GM10847 (cell line): ENCODE results near the gene NDOR1.

Experiments used
- POLR2A ChIP-seq: IDR thresholded peaks from 2 replicates; pipeline ENCODE4 v1.6.1; 2011; ENCODE audit not compliant: insufficient read length; ENCODE audit errors: extremely low read depth

The NDOR1 gene

GRCh38 chr9:137205126-137206069 is at the start of gene NDOR1, which contains the start of gene TMEM203:
Gene NDOR1 (plus strand): TSS chr9:137205700. CDS start chr9:137205778, 78 bp downstream.
Gene TMEM203 (minus strand): TSS chr9:137205648. CDS start chr9:137205414, 234 bp downstream.
- peak; percentile 90 for TF ChIP-seq POLR2A

DNA sequence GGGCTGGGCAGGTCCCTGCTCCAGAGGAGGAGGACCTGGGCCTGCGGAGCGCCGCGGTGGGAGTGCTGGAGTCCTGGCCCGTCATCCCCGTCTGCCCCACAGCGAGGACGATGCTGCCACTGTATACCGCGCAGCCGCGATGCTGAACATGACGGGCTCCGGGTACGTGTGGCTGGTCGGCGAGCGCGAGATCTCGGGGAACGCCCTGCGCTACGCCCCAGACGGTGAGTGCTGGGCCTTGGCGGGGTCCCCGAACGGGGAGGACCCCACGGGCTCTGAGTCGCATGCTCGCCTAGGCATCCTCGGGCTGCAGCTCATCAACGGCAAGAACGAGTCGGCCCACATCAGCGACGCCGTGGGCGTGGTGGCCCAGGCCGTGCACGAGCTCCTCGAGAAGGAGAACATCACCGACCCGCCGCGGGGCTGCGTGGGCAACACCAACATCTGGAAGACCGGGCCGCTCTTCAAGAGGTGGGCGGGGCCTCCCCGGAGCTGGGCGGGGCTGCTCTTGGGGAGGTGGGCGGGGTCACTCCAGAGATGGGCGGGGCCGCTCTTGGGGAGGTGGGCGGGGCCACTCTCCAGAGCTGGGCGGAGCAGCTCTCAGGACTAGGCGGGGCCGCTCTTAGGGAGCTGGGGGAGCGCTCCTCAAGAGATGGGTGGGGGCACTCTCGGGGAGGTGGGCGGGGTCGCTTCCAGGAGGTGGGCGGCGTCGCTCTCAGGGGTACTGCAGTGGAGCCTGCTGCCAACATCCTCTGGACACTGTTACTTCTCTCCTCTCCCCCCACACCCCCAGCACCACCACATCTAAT is 48.7 kb upstream of the NDOR1 start:
- TF ChIP-seq POLR2A = no peak

- no peak for TF ChIP-seq POLR2A
Observed at GRCh38 chr9:137157618-137158415, 47.7 kb upstream of the NDOR1 start.

DNA sequence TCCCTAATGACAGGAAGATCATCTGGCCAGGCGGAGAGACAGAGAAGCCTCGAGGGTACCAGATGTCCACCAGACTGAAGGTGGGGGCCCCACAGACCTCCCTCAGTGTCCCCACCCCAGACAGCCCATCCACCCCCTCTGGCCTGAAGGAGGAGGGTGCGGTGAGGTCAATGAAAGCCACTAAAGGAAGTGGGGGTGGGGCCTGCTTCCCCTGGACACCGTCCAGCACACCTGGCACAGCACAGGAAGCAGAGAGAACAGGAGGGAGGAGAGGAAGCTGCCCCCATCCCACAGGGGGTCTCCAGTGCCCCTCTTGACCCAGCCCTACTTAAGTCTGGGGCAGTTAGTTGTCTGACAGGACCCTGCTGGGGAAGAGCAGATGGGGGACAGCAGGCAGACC is 46.9 kb upstream of the NDOR1 start:
- no peak for TF ChIP-seq POLR2A

- no peak for TF ChIP-seq POLR2A
Observed at GRCh38 chr9:137159105-137160053, 46.1 kb upstream of the NDOR1 start.

GRCh38 chr9:137160054-137160425 is 45.5 kb upstream of the NDOR1 start:
- TF ChIP-seq POLR2A = no peak

DNA sequence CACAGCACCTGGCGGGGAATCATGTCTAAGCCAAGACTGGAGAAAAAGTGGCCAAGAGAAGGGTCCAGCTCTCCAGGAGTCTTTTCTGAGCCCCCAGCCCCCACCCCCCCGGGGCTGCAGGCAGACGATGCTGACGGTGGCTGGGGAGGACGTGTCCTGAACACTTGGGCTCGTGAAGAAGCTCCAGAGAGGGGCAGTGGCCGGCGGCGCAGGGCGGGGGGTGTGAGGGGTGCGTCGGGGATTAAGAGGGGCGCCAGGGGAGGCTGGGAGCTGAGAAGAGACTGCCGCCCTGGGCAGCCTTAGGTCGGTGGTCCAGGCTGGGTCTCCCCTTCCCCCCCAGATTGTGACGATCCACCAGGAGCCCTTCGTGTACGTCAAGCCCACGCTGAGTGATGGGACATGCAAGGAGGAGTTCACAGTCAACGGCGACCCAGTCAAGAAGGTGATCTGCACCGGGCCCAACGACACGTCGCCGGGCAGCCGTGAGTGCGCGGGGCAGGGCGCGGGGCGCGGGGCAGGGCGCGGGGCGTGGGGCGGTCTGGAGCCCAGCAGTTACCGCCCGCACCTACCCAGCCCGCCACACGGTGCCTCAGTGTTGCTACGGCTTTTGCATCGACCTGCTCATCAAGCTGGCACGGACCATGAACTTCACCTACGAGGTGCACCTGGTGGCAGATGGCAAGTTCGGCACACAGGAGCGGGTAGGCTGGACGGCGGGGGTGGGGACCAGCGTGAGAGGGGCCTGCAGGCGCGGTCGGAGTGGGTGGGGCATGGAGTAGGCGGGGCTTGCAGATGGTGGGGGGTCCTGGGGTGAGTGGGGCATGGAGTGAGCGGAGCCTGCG is 44.6 kb upstream of the NDOR1 start:
- no peak for TF ChIP-seq POLR2A

- no peak for TF ChIP-seq POLR2A
Observed at GRCh38 chr9:137161558-137162486, 43.7 kb upstream of the NDOR1 start.

DNA sequence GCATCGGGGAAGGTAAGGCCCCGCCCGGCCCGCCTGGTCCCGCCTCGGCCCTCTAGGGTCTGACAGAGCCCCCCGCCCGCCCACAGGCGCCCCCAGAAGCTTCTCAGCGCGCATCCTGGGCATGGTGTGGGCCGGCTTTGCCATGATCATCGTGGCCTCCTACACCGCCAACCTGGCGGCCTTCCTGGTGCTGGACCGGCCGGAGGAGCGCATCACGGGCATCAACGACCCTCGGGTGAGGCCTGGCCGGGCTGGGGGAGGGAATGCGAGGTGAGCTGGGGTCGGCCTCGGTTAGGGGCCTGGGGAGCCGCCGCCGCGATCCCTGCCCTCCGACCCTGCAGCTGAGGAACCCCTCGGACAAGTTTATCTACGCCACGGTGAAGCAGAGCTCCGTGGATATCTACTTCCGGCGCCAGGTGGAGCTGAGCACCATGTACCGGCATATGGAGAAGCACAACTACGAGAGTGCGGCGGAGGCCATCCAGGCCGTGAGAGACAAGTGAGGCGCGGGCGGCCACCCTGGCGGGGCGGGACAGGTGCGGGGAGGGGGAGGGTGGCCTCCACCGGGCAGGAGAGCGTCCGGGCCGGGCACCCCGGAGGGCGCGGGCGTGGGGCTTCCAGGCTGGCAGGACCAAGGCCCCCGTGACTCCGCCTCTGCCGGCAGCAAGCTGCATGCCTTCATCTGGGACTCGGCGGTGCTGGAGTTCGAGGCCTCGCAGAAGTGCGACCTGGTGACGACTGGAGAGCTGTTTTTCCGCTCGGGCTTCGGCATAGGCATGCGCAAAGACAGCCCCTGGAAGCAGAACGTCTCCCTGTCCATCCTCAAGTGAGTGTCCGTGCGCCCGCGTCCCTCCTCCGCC is 42.8 kb upstream of the NDOR1 start:
- no peak for TF ChIP-seq POLR2A

- TF ChIP-seq POLR2A = no peak
Observed at GRCh38 chr9:137163365-137163715, 42.2 kb upstream of the NDOR1 start.

- TF ChIP-seq POLR2A = no peak
Observed at GRCh38 chr9:137163805-137164204, 41.7 kb upstream of the NDOR1 start.
